Gastrocnemius medialis (tissue), 4 donors: Measurements from ENCODE around the gene WDR26. TPM values are rescaled to one million over a fixed set of nuclear protein-coding genes. Genes with fewer than 3 reads are reported as not detected.

Experiments used
- ATAC-seq, 2 donors: fragments of 150-250 bp; one replicate each; pipeline ENCODE4 v1.9.1; 2016
- DNase-seq, 2 donors: peaks; one replicate each; pipeline ENCODE4 v3.0.0-alpha.2; 2019
- H3K27ac ChIP-seq, 4 donors: fragments of 200-600 bp; sonication (generic); 1 replicate in 1 of 4; 2 replicates in 3 of 4; pipeline ENCODE4 v1.5.1; 2016 to 2018; ENCODE audit warnings: mild to moderate bottlenecking in 2 of 4, moderate library complexity in 1 of 4
- H3K27me3 ChIP-seq, 3 donors: fragments of 200-600 bp; sonication (generic) in 2 of 3; 1 replicate in 1 of 3; 2 replicates in 2 of 3; pipeline versions ENCODE4 v1.5.1 to v1.6.0; 2016 to 2019; ENCODE audit warnings: mild to moderate bottlenecking in 1 of 3, moderate library complexity in 1 of 3
- H3K36me3 ChIP-seq, 2 donors: fragments of 200-600 bp; sonication (generic) in 1 of 2; one replicate each; pipeline ENCODE4 v1.5.1; 2017 to 2018
- H3K4me1 ChIP-seq, 2 donors: fragments of 200-600 bp; sonication (generic) in 1 of 2; one replicate each; pipeline ENCODE4 v1.5.1; 2016 to 2017; ENCODE audit warnings: mild to moderate bottlenecking in 2 of 2
- H3K4me3 ChIP-seq, 4 donors: fragments of 200-600 bp; sonication (generic) in 3 of 4; 1 replicate in 1 of 4; 2 replicates in 3 of 4; pipeline ENCODE4 v1.5.1; 2016 to 2019; ENCODE audit warnings: mild to moderate bottlenecking in 2 of 4
- H3K9me3 ChIP-seq, 3 donors: fragments of 200-600 bp; sonication (generic) in 2 of 3; 1 replicate in 1 of 3; 2 replicates in 2 of 3; pipeline ENCODE4 v1.5.1; 2016 to 2019
- CTCF ChIP-seq, 5 experiments: fragments of 450-650 bp in 3 of 5; fragments of 200-600 bp in 2 of 5; sonication (generic) in 2 of 5; IDR thresholded peaks in 4 of 5; conservative IDR thresholded peaks in 1 of 5; 1 replicate in 4 of 5; 2 replicates in 1 of 5; pipeline ENCODE4 v1.5.1; 2016 to 2019; ENCODE audit warnings: antibody characterized with exemption in 5 of 5, mild to moderate bottlenecking in 3 of 5, moderate library complexity in 3 of 5
- POLR2A ChIP-seq, 2 donors: fragments of 450-650 bp; IDR thresholded peaks; one replicate each; pipeline ENCODE4 v1.6.1; 2017; ENCODE audit warnings: antibody characterized with exemption in 2 of 2, mild to moderate bottlenecking in 2 of 2, moderate library complexity in 2 of 2
- in situ Hi-C, 4 donors: fragments of 200-750 bp; cut with MboI; loops; one replicate each; pipeline versions ENCODE4 v1.15.0 to v1.8.0; 2017; ENCODE audit warnings: low sequenced_read_pairs in 4 of 4
- intact Hi-C: fragments of 100-400 bp; cut with DNase I; formaldehyde crosslinking; loops from one replicate; pipeline ENCODE4 v1.15.1; 2023; ENCODE audit warnings: low total_unique reads
- total RNA-seq, 4 donors: library from RNA; depleted of rRNA; stranded (reverse); fragments of >200 nt; gene quantifications; one replicate each; pipeline versions ENCODE4 v1.1.0 to v1.2.3, GENCODE V29; 2016

Gene WDR26
- total RNA-seq, 4 donors from 2014 or later = 62.1 to 86.5 (median 74.0) TPM

- in situ Hi-C loops = loop anchor here in 2 of 4 donors (10.0 to 25.0 kb wide), 3 partner anchors 113 to 326 kb away; partner anchors contain the start of gene NVL (in 2 of the 2)
Measured at GRCh38 chr1:224450561-224451350, 16.2 kb upstream of the WDR26 start.

DNA sequence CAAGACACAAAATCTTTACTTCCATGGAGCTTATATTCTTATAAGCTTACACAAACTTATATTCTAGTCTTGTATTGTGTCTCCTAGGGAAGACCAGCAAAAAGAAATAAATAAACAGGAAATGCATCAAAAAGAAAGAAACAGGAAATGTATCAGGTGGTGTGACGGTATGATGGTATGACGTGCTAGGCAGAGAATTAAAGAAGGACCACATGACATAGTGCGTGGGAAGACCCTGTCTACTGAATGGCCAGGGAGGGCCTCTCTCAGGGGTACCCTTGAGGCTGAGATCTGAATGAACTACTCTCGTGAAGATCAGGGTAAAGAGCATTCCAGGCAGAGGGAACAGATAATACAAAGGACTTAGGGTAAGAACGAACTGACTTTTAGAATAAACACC is 15.6 kb upstream of the WDR26 start:
- in situ Hi-C loops (loop anchor here in 2 of 4 donors (10.0 to 25.0 kb wide), 3 partner anchors 113 to 325 kb away; partner anchors contain the start of gene NVL (in 2 of the 2)), intact Hi-C loops (no loop called here)

More at GRCh38 chr1:224450561-224451350, 16.2 kb upstream of the WDR26 start:
- Histone ChIP-seq H3K27me3 (no peaks in the 10 kb centered on the region), H3K4me1 (peaks cover 5 to 52% of the 10 kb centered on the region in 2 donors), H3K4me3 (no peak overlapping the region), H3K36me3 (no peaks in the 10 kb centered on the region), H3K9me3 (no peaks in the 10 kb centered on the region), H3K27ac (peak overlapping the region; percentile 60 to 83 (median 70))
- DNase-seq = peak; percentile 80 to 88
- ATAC-seq = peak; percentile 91 to 97
- intact Hi-C loops = no loop called here
- no peak for TF ChIP-seq POLR2A (IDR thresholded peaks at IDR 0.05)
- no peak for TF ChIP-seq CTCF (IDR thresholded peaks at IDR 0.05 in 4 of 5, conservative IDR thresholded peaks at IDR 0.05 in 1 of 5)

DNA sequence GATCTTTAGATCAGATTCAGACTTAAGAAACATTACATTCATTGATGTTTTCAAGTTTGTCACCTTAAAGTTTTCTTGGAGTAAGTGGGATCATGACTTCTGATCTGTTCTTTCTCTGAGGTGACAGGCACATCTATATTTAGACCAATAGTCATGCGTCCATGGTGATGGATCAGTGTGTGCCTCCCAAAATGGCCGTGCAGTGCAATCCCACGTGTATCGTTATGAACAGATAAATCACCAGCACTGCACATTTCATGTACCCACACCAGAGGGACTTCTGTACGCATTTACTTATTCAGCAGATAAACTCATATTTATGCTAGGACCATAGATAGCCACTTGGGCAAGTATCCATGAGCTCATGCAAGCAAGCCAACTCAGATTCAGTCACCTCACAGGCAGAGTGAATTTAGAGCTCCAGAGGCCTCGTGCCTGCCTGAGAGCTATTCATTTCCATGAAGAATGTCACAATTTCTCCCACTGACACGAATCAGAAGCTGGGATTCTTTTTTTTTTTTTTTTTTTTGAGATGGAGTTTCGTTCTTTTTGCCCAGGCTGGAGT is 13.9 kb upstream of the WDR26 start:
- TF ChIP-seq POLR2A (IDR thresholded peaks at IDR 0.05) (no peak), CTCF (IDR thresholded peaks at IDR 0.05 in 4 of 5, conservative IDR thresholded peaks at IDR 0.05 in 1 of 5) (no peak)
- intact Hi-C loops (no loop called here), in situ Hi-C loops (no loop called here)
- Histone ChIP-seq H3K27ac (peak overlapping the region; percentile 47 to 83 (median 62)), H3K4me1 (peaks cover 5 to 46% of the 10 kb centered on the region in 2 donors), H3K27me3 (no peaks in the 10 kb centered on the region), H3K36me3 (no peaks in the 10 kb centered on the region), H3K9me3 (no peaks in the 10 kb centered on the region), H3K4me3 (no peak overlapping the region)
- peak; percentile 37 to 65 for ATAC-seq
- no peak for DNase-seq

More for the DNA sequence above, 15.6 kb upstream of the WDR26 start:
- DNase-seq (no peak), ATAC-seq (no peak)
- H3K27ac ChIP-seq = peak overlapping the region in 3 of 4 donors; percentile 60 to 83 (median 74)
- H3K27me3 ChIP-seq = no peaks in the 10 kb centered on the region
- peaks cover 5 to 46% of the 10 kb centered on the region in 2 donors for H3K4me1 ChIP-seq
- no peak overlapping the region for H3K4me3 ChIP-seq
- H3K9me3 ChIP-seq = no peaks in the 10 kb centered on the region
- no peaks in the 10 kb centered on the region for H3K36me3 ChIP-seq
- TF ChIP-seq POLR2A (IDR thresholded peaks at IDR 0.05) (no peak), CTCF (IDR thresholded peaks at IDR 0.05 in 4 of 5, conservative IDR thresholded peaks at IDR 0.05 in 1 of 5) (no peak)

DNA sequence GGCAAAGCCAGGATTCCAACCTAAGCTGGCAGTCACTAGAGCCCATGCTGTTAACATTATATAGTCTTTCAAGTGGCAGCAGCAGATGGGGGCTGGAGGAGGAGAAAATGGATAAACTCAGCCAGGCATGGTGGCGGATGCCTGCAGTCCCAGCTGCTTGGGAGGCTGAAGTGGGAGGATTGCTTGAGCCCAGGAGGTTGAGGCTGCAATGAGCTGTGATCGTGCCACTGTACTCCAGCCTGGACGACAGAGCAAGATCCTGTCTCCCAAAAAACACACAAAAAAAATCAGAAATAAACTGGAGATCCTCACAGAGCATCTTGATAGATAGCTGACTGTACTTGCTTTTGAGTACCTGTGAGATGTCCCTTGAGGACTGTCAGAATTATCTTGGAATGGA is 13.4 kb upstream of the WDR26 start:
- no peak overlapping the region for H3K4me3 ChIP-seq
- H3K27me3 ChIP-seq = no peaks in the 10 kb centered on the region
- H3K27ac ChIP-seq = peak overlapping the region; percentile 47 to 83 (median 62)
- intact Hi-C loops (no loop called here), in situ Hi-C loops (no loop called here)
- H3K36me3 ChIP-seq = no peaks in the 10 kb centered on the region
- no peak for ATAC-seq
- no peak for DNase-seq
- H3K4me1 ChIP-seq = peaks cover 5 to 46% of the 10 kb centered on the region in 2 donors
- TF ChIP-seq CTCF (IDR thresholded peaks at IDR 0.05 in 4 of 5, conservative IDR thresholded peaks at IDR 0.05 in 1 of 5) (no peak), POLR2A (IDR thresholded peaks at IDR 0.05) (no peak)
- H3K9me3 ChIP-seq = no peaks in the 10 kb centered on the region
